ENCODE results near the gene NRG4.
A peak's percentile ranks its signal among the peaks of the same experiment; 100 is the strongest.
"Not testable (repeated sequence)": the region's sequence is repeated elsewhere in the genome, so short reads cannot be mapped to it uniquely, and the experiment has no call there.

Gene NRG4

GRCh38 chr15:76011627-76012551, at the start of gene NRG4:
Gene NRG4 (minus strand): TSS chr15:76012424. CDS start chr15:76011230, 1,194 bp downstream.
- DNase-seq, result no peak

- no peak for DNase-seq
Observed at GRCh38 chr15:76061700-76062099, 49.5 kb upstream of the NRG4 start.

- DNase-seq, result no peak
Observed at GRCh38 chr15:76060118-76060989, 48.1 kb upstream of the NRG4 start.

GRCh38 chr15:76059320-76060117, 47.3 kb upstream of the NRG4 start, which contains the start of gene TMEM266:
Gene TMEM266 (plus strand): TSS chr15:76059985. CDS start chr15:76134264, 74,279 bp downstream.
- peak; percentile 5 for DNase-seq

- DNase-seq, result no peak
Observed at GRCh38 chr15:76058714-76059319, 46.6 kb upstream of the NRG4 start.

- no peak for DNase-seq
Observed at GRCh38 chr15:76057332-76058000, 45.2 kb upstream of the NRG4 start.

- no peak for DNase-seq
Observed at GRCh38 chr15:76056931-76057330, 44.7 kb upstream of the NRG4 start.

GRCh38 chr15:76054201-76054600, 42.0 kb upstream of the NRG4 start:
- DNase-seq, result not testable (repeated sequence)

- no peak for DNase-seq
Observed at GRCh38 chr15:76038512-76038911, 26.3 kb upstream of the NRG4 start.

- no peak for DNase-seq
Observed at GRCh38 chr15:76035593-76035992, 23.4 kb upstream of the NRG4 start.

- DNase-seq, result no peak
Observed at GRCh38 chr15:76034111-76034510, 21.9 kb upstream of the NRG4 start.

- no peak for DNase-seq
Observed at GRCh38 chr15:76033438-76033837, 21.2 kb upstream of the NRG4 start.

GRCh38 chr15:76032046-76032445, 19.8 kb upstream of the NRG4 start:
- no peak for DNase-seq

- no peak for DNase-seq
Observed at GRCh38 chr15:76024021-76024768, 12.0 kb upstream of the NRG4 start.

- DNase-seq, result not testable (repeated sequence)
Observed at GRCh38 chr15:76013470-76013869, 1.2 kb upstream of the NRG4 start.

GRCh38 chr15:76010613-76011012, 1.6 kb downstream of the NRG4 start:
- DNase-seq, result no peak

GRCh38 chr15:76006136-76006778, 6.0 kb downstream of the NRG4 start:
- no peak for DNase-seq

- DNase-seq, result no peak
Observed at GRCh38 chr15:76003364-76003763, 8.9 kb downstream of the NRG4 start.

- no peak for DNase-seq
Observed at GRCh38 chr15:75995611-75996010, 16.6 kb downstream of the NRG4 start.

- DNase-seq, result no peak
Observed at GRCh38 chr15:75994220-75994619, 18.0 kb downstream of the NRG4 start.

All from NCI-H2107 (cell line).